K562 (cell line): ENCODE measurements around the gene SCN4B. TPM values are rescaled to one million over a fixed set of nuclear protein-coding genes. Genes with fewer than 3 reads are reported as not detected.
A peak's percentile ranks its signal among the peaks of the same experiment; 100 is the strongest.

Source experiments
- ATAC-seq: fragments of 200-7000 bp; cut with Tn5 transposase; 3 replicates; pipeline ENCODE4 v1.9.1; 2020; ENCODE audit warnings: moderate library complexity
- BruUV-seq: library from RNA; stranded (reverse); fragments of 400-500 nt; replicated peaks from 2 replicates; lab custom pipeline; 2021; lab: Mats Ljungman, UMichigan
- CTCF ChIA-PET: fragments of 300-600 bp; formaldehyde crosslinking; extraction: SDS; loops from one replicate; lab custom pipeline; 2021; ENCODE audit warnings: low intra/inter-chr PET ratio; lab: Yijun Ruan, JAX
- POLR2A ChIA-PET: fragments of 300-600, 350-650 bp; sonication (Branson Sonifier 250); formaldehyde crosslinking; extraction: SDS; loops from one replicate; lab custom pipeline; 2021; ENCODE audit warnings: antibody characterized with exemption, inconsistent platforms; lab: Yijun Ruan, JAX
- DNase-seq, 4 experiments: peaks; one replicate each; pipeline versions ENCODE4 v3.0.0 to v3.0.0-alpha.2; 2011 to 2018; ENCODE audit warnings: low spot score in 3 of 4, mixed read lengths in 3 of 4; ENCODE audit errors: extremely low read depth in 1 of 4
- FAIRE-seq: peaks from 2 replicates; lab custom pipeline; 2011; peaks lifted over from hg19 to GRCh38; lab: Jason Lieb, UNC
- H2AFZ ChIP-seq: 2 replicates; pipeline ENCODE4 v1.6.0; 2011; ENCODE audit warnings: low read depth, low read length, control low read depth, inconsistent platforms
- H3K27ac ChIP-seq: fragments of 200-600 bp; 3 replicates; pipeline ENCODE4 v1.8.0; 2011; ENCODE audit warnings: low read depth, mild to moderate bottlenecking, control low read depth, inconsistent platforms, low read length, moderate library complexity, mixed read lengths; ENCODE audit errors: extremely low read depth
- H3K27me3 ChIP-seq, 2 experiments: fragments of 300-600 bp in 1 of 2; 2 replicates in 1 of 2; 3 replicates in 1 of 2; pipeline versions ENCODE4 v1.6.0 to v1.8.0; 2011; ENCODE audit warnings: inconsistent platforms in 2 of 2, low read length in 2 of 2, mild to moderate bottlenecking in 1 of 2, mixed read lengths in 1 of 2, moderate library complexity in 1 of 2; ENCODE audit not compliant: control insufficient read depth in 2 of 2, insufficient read depth in 2 of 2
- H3K36me3 ChIP-seq: fragments of 300-600 bp; 3 replicates; pipeline ENCODE4 v1.8.0; 2011; ENCODE audit warnings: mild to moderate bottlenecking, low read length, inconsistent platforms; ENCODE audit not compliant: control insufficient read depth, insufficient read depth
- H3K4me1 ChIP-seq, 2 experiments: fragments of 200-600 bp in 1 of 2; replicated peaks in 1 of 2; 2 replicates in 1 of 2; 3 replicates in 1 of 2; pipeline versions ENCODE4 v1.5.1 to v1.8.0; 2011; ENCODE audit warnings: inconsistent platforms in 2 of 2, low read length in 2 of 2, mild to moderate bottlenecking in 1 of 2, mixed read lengths in 1 of 2, moderate library complexity in 1 of 2; ENCODE audit not compliant: control insufficient read depth in 2 of 2, insufficient read depth in 2 of 2
- H3K4me2 ChIP-seq: 2 replicates; pipeline ENCODE4 v1.6.1; 2011; ENCODE audit warnings: low read length, control low read depth, inconsistent platforms, mixed read lengths; ENCODE audit not compliant: insufficient read depth
- H3K4me3 ChIP-seq: fragments of 200-600 bp; sonication (generic), shearing (Covaris generic); 2 replicates; pipeline ENCODE4 v1.5.1; 2016; ENCODE audit warnings: control low read depth, inconsistent platforms
- H3K79me2 ChIP-seq: fragments of 200-600 bp; 3 replicates; pipeline ENCODE4 v1.8.0; 2011; ENCODE audit warnings: low read length, inconsistent platforms; ENCODE audit not compliant: control insufficient read depth, insufficient read depth
- H3K9ac ChIP-seq, 2 experiments: 2 replicates each; pipeline versions ENCODE4 v1.6.0 to v1.6.1; 2011; ENCODE audit warnings: low read depth in 2 of 2, low read length in 2 of 2, control low read depth in 1 of 2, inconsistent platforms in 1 of 2, mild to moderate bottlenecking in 1 of 2, mixed read lengths in 1 of 2; ENCODE audit not compliant: insufficient read depth in 1 of 2
- H3K9me1 ChIP-seq: one replicate; pipeline ENCODE4 v1.6.0; 2011; ENCODE audit warnings: inconsistent platforms, mild to moderate bottlenecking, low read length, moderate library complexity; ENCODE audit not compliant: control insufficient read depth, insufficient read depth
- H3K9me3 ChIP-seq: replicated peaks from 2 replicates; pipeline ENCODE4 v1.5.1; 2011; ENCODE audit warnings: low read depth, low read length, inconsistent platforms; ENCODE audit not compliant: control insufficient read depth, insufficient read depth
- H4K20me1 ChIP-seq: replicated peaks from 2 replicates; pipeline ENCODE4 v1.6.1; 2011; ENCODE audit warnings: low read length, inconsistent platforms, mixed read lengths; ENCODE audit not compliant: control insufficient read depth, insufficient read depth
- CREB3L1 ChIP-seq: fragments of 450-650 bp; IDR thresholded peaks from 2 replicates; pipeline ENCODE4 v1.6.1; 2014; ENCODE audit warnings: low read depth, mild to moderate bottlenecking, moderate library complexity, borderline replicate concordance
- ELK3 ChIP-seq: fragments of 450-650 bp; formaldehyde crosslinking; IDR thresholded peaks from 2 replicates; pipeline ENCODE4 v1.4.0; 2020; ENCODE audit warnings: mild to moderate bottlenecking
- POLR2AphosphoS2 ChIP-seq: IDR thresholded peaks from 2 replicates; pipeline ENCODE4 v1.6.1; 2012; ENCODE audit warnings: low read length, improper control_type of control experiment
- SMARCB1 ChIP-seq: IDR thresholded peaks from 2 replicates; pipeline ENCODE4 v1.6.1; 2011; ENCODE audit warnings: improper control_type of control experiment, low read depth; ENCODE audit not compliant: insufficient read length
- TAF9B ChIP-seq: fragments of 450-650 bp; IDR thresholded peaks from 2 replicates; pipeline ENCODE4 v1.6.1; 2018; ENCODE audit warnings: mild to moderate bottlenecking; ENCODE audit not compliant: partially characterized antibody
- ZNF263 ChIP-seq: sonication (generic); formaldehyde crosslinking; IDR thresholded peaks from 2 replicates; pipeline ENCODE4 v1.8.0; 2022; ENCODE audit warnings: mild to moderate bottlenecking, missing genetic modification reagents, borderline replicate concordance
- WGBS: fragments of 100-300 bp; shearing (Covaris generic); methylation state at CpG from one replicate; pipeline ENCODE4 v1.1.6; 2016; ENCODE audit warnings: low coverage, mixed read lengths; ENCODE audit not compliant: insufficient coverage; ENCODE audit errors: missing lambda C conversion rate; 5-methylcytosine and 5-hydroxymethylcytosine counted together
- in situ Hi-C: fragments of 300-500 bp; cut with MboI; formaldehyde crosslinking; loops from 4 replicates; pipeline ENCODE4 v1.15.0; 2018; ENCODE audit warnings: inconsistent platforms, mixed read lengths
- intact Hi-C: fragments of 100-400 bp; cut with micrococcal nuclease; formaldehyde crosslinking; loops from 2 replicates; pipeline ENCODE4 v1.14.2; 2022
- polyA plus RNA-seq, 8 experiments: library from polyadenylated mRNA; depleted of rRNA in 4 of 8; stranded (reverse) in 5 of 8; unstranded in 3 of 8; fragments of >200 nt; fragmentation: Nextera tagmentation in 2 of 8; fragmentation: Illumina TruSeq in 1 of 8; extraction: Ambion mirVana in 2 of 8; extraction: Trizol in 1 of 8; gene quantifications; 2 replicates each; pipeline versions ENCODE4 v1.2.1 to v1.2.3, GENCODE V29; 2011 to 2014; ENCODE audit warnings: inconsistent platforms in 1 of 8, missing spikeins in 1 of 8
- total RNA-seq, 7 experiments: library from RNA; depleted of rRNA in 6 of 7; stranded (reverse); fragments of >200 nt in 6 of 7; fragmentation: Illumina TruSeq in 2 of 7; extraction: Trizol in 2 of 7; gene quantifications; 2 replicates each; pipeline versions ENCODE4 v1.2.1 to v1.2.3, GENCODE V29; 2011 to 2021; ENCODE audit warnings: low replicate concordance in 1 of 7

The SCN4B gene
- total and polyA plus RNA-seq, 9 of the 15 experiments (the other 6 are each of a cell fraction or from before 2014, with no cell fraction given) = 0.03 TPM; not detected in 8

GRCh38 chr11:118155776-118156530 is 3.3 kb upstream of the SCN4B start:
- ChIA-PET CTCF (no interaction called here), POLR2A (interaction anchor here (1.2 to 1.8 kb wide), 2 partner anchors 8 to 10 kb away, joined by 4 to 7 read pairs; no protein-coding TSS in a partner anchor)
- in situ Hi-C loops (no loop called here), intact Hi-C loops (no loop called here)
- H3K79me2 ChIP-seq = no peaks in the 10 kb centered on the region
- H3K9ac ChIP-seq = no peak overlapping the region
- no TSS peak for BruUV-seq
- H3K9me3 ChIP-seq = no peaks in the 10 kb centered on the region
- H2AFZ ChIP-seq = no peak overlapping the region
- no peaks in the 10 kb centered on the region for H3K9me1 ChIP-seq
- no peak overlapping the region for H3K4me3 ChIP-seq
- 0 out of 2 replicates have a peak, but pooled peaks cover 4% of the 10 kb centered on the region for H4K20me1 ChIP-seq
- ATAC-seq = no peak
- no peak for DNase-seq
- peaks cover 0 to 16% of the 10 kb centered on the region in 2 experiments; a peak in 2 of 5 replicates for H3K4me1 ChIP-seq
- no peak overlapping the region for H3K27ac ChIP-seq
- H3K4me2 ChIP-seq = no peak overlapping the region
- no peaks in the 10 kb centered on the region for H3K36me3 ChIP-seq
- no peak for FAIRE-seq
- peaks cover 53 to 96% of the 10 kb centered on the region in 2 experiments for H3K27me3 ChIP-seq
- 0% methylated on average over 11 of the region's 11 CpGs for WGBS
- peak; percentile 15; the same call in 1 of the 2 replicates for TF ChIP-seq ZNF263
- no peak for TF ChIP-seq SMARCB1
- TF ChIP-seq, all 486 proteins: peak for 1

GRCh38 chr11:118154641-118155040 is 2.0 kb upstream of the SCN4B start:
- no peaks in the 10 kb centered on the region for H3K9me3 ChIP-seq
- POLR2A ChIA-PET = interaction anchor here (0.8 kb wide), 1 partner anchor 500 kb away, joined by 3 read pairs; no protein-coding TSS in a partner anchor
- H4K20me1 ChIP-seq = 0 out of 2 replicates have a peak, but pooled peaks cover 4% of the 10 kb centered on the region
- H3K4me3 ChIP-seq = no peak overlapping the region
- WGBS = 0% methylated on average over 1 of the region's 1 CpG
- H3K4me2 ChIP-seq = no peak overlapping the region
- no peak overlapping the region for H3K9ac ChIP-seq
- H3K27ac ChIP-seq = no peak overlapping the region
- intact Hi-C loops (no loop called here), in situ Hi-C loops (no loop called here)
- no TSS peak for BruUV-seq
- ATAC-seq = no peak
- FAIRE-seq = no peak
- H3K27me3 ChIP-seq = peaks cover 55 to 96% of the 10 kb centered on the region in 2 experiments
- no peak overlapping the region for H2AFZ ChIP-seq
- H3K4me1 ChIP-seq = peaks cover 0 to 16% of the 10 kb centered on the region in 2 experiments; a peak in 2 of 5 replicates
- CTCF ChIA-PET = no interaction called here
- H3K79me2 ChIP-seq = no peaks in the 10 kb centered on the region
- H3K9me1 ChIP-seq = no peaks in the 10 kb centered on the region
- DNase-seq = no peak
- H3K36me3 ChIP-seq = no peaks in the 10 kb centered on the region
- no peak for TF ChIP-seq CREB3L1
- no peak for TF ChIP-seq ELK3
- TF ChIP-seq POLR2AphosphoS2 = no peak
- TF ChIP-seq TAF9B = no peak
